Loucy (cell line): ENCODE data around the gene CARS2.

Experiments used
- H2AFZ ChIP-seq: fragments of 200-600 bp; sonication (generic); 2 replicates; pipeline ENCODE4 v1.6.0; 2016; ENCODE audit warnings: antibody characterized with exemption, mild to moderate bottlenecking, low read length, moderate library complexity
- H3F3A ChIP-seq: fragments of 200-600 bp; 2 replicates; pipeline ENCODE4 v1.6.0; 2016; ENCODE audit warnings: antibody characterized with exemption, low read depth, mild to moderate bottlenecking
- H3K27me3 ChIP-seq: fragments of 200-600 bp; sonication (generic); 2 replicates; pipeline ENCODE4 v1.6.1; 2014; ENCODE audit warnings: low read length, mild to moderate bottlenecking; ENCODE audit not compliant: insufficient read depth, poor library complexity, severe bottlenecking
- H3K36me3 ChIP-seq: fragments of 200-600 bp; sonication (generic); 2 replicates; pipeline ENCODE4 v1.6.1; 2016; ENCODE audit warnings: low read length; ENCODE audit not compliant: insufficient read depth
- H3K4me1 ChIP-seq: fragments of 200-600 bp; sonication (generic); 2 replicates; pipeline ENCODE4 v1.5.1; 2014; ENCODE audit warnings: low read length, mild to moderate bottlenecking; ENCODE audit not compliant: insufficient read depth, poor library complexity, severe bottlenecking
- H3K4me2 ChIP-seq: fragments of 200-600 bp; sonication (generic); 2 replicates; pipeline ENCODE4 v1.6.0; 2014; ENCODE audit warnings: antibody characterized with exemption, low read length, low read depth, mild to moderate bottlenecking; ENCODE audit not compliant: poor library complexity, severe bottlenecking
- H3K4me3 ChIP-seq: fragments of 200-600 bp; sonication (generic); 2 replicates; pipeline ENCODE4 v1.5.1; 2014; ENCODE audit warnings: low read length, mild to moderate bottlenecking, mixed read lengths; ENCODE audit not compliant: poor library complexity, severe bottlenecking
- H3K79me2 ChIP-seq: fragments of 200-600 bp; sonication (generic); 2 replicates; pipeline ENCODE4 v1.6.1; 2014; ENCODE audit warnings: low read length; ENCODE audit not compliant: insufficient read depth
- H3K9ac ChIP-seq: fragments of 200-600 bp; sonication (generic); 2 replicates; pipeline ENCODE4 v1.6.0; 2014; ENCODE audit warnings: mild to moderate bottlenecking, low read depth, low read length, moderate library complexity; ENCODE audit not compliant: poor library complexity, severe bottlenecking
- H3K9me2 ChIP-seq: fragments of 200-600 bp; sonication (generic); replicated peaks from 2 replicates; pipeline ENCODE4 v1.6.1; 2016; ENCODE audit warnings: low read depth, low read length, mixed read lengths
- H3K9me3 ChIP-seq: fragments of 200-600 bp; sonication (generic); 2 replicates; pipeline ENCODE4 v1.6.1; 2014; ENCODE audit warnings: mild to moderate bottlenecking, antibody characterized with exemption, low read length, low read depth; ENCODE audit not compliant: insufficient read depth
- H4K20me1 ChIP-seq: fragments of 200-600 bp; sonication (generic); 2 replicates; pipeline ENCODE4 v1.6.0; 2014; ENCODE audit warnings: antibody characterized with exemption, low read length, mild to moderate bottlenecking; ENCODE audit not compliant: insufficient read depth, poor library complexity, severe bottlenecking
- CTCF ChIP-seq: fragments of 200-600 bp; sonication (generic); conservative IDR thresholded peaks from 2 replicates; pipeline ENCODE4 v1.5.1; 2014; ENCODE audit warnings: mild to moderate bottlenecking, antibody characterized with exemption, low read length
- EZH2phosphoT487 ChIP-seq: fragments of 200-600 bp; IDR thresholded peaks from 2 replicates; pipeline ENCODE4 v1.6.1; 2018; ENCODE audit warnings: antibody characterized with exemption, mild to moderate bottlenecking, moderate library complexity, borderline replicate concordance

The CARS2 gene

GRCh38 chr13:110645750-110646149 is 60.2 kb downstream of the CARS2 start:
- Histone ChIP-seq H3K4me1 (no peaks in the 10 kb centered on the region), H3K36me3 (peaks cover 56% of the 10 kb centered on the region; the same call in 1 of the 2 replicates), H3F3A (no peaks in the 10 kb centered on the region), H2AFZ (no peak overlapping the region), H4K20me1 (no peaks in the 10 kb centered on the region), H3K9me2 (no peaks in the 10 kb centered on the region), H3K9ac (no peak overlapping the region), H3K4me3 (no peak overlapping the region), H3K4me2 (no peak overlapping the region), H3K27me3 (no peaks in the 10 kb centered on the region), H3K79me2 (no peaks in the 10 kb centered on the region), H3K9me3 (no peaks in the 10 kb centered on the region)
- TF ChIP-seq CTCF (no peak), EZH2phosphoT487 (no peak)

- Histone ChIP-seq H3K27me3 (no peaks in the 10 kb centered on the region), H2AFZ (no peak overlapping the region), H3K9me3 (no peaks in the 10 kb centered on the region), H3F3A (no peaks in the 10 kb centered on the region), H3K4me3 (no peak overlapping the region), H3K9ac (no peak overlapping the region), H3K36me3 (peaks cover 57% of the 10 kb centered on the region; the same call in 1 of the 2 replicates), H4K20me1 (no peaks in the 10 kb centered on the region), H3K4me1 (no peaks in the 10 kb centered on the region), H3K9me2 (no peaks in the 10 kb centered on the region), H3K79me2 (no peaks in the 10 kb centered on the region), H3K4me2 (no peak overlapping the region)
- TF ChIP-seq CTCF (peak; percentile 33), EZH2phosphoT487 (no peak)
These were observed 60.9 kb downstream of the CARS2 start for GRCh38 chr13:110644892-110645521.

- Histone ChIP-seq H3K27me3 (no peaks in the 10 kb centered on the region), H3F3A (no peaks in the 10 kb centered on the region), H3K4me3 (no peak overlapping the region), H2AFZ (no peak overlapping the region), H3K79me2 (no peaks in the 10 kb centered on the region), H4K20me1 (no peaks in the 10 kb centered on the region), H3K4me1 (no peaks in the 10 kb centered on the region), H3K36me3 (peaks cover 63% of the 10 kb centered on the region; the same call in 1 of the 2 replicates), H3K9me3 (no peaks in the 10 kb centered on the region), H3K9ac (no peak overlapping the region), H3K9me2 (no peaks in the 10 kb centered on the region), H3K4me2 (no peak overlapping the region)
- TF ChIP-seq CTCF, result no peak
- no peak for TF ChIP-seq EZH2phosphoT487
These were observed 62.0 kb downstream of the CARS2 start for GRCh38 chr13:110643768-110644421.
